ENCODE results near the gene MAEA.

MAEA gene

DNA sequence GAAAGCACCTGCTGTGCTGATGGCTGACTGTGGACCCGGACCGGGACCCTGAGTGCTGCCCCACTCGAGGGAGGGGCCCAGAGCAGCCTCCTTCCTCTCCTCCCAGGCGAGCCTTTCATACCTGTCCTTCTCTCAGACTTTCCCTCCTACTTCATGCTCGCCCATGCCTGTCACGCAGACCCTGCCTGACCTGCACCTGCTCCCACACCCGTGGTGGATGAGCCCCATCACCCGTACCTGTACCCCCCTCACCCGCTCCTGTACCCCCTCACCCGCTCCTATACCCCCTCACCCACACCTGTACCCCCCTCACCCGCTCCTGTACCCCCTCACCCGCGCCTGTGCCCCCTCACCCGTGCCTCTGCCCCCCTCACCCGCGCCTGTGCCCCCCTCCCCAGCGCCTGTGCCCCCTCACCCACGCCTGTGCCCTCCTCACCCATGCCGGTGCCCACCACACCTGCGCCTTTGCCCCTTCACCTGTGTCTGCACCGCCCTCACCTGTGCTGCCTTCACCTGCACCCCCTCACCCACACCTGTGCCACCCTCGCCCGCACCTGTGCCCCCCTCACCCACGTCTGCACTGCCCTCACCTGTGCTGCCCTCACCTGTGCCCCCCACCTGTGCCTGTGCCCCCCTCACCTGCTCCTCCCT lies 5.8 kb downstream of the MAEA start:
- peaks cover 48% of the 10 kb centered on the region for H3K4me1 ChIP-seq (ENCODE audit: control insufficient read depth, insufficient read depth, low read depth, low read length)
- H2AK5ac ChIP-seq (ENCODE audit: low read length, severe bottlenecking) = no peak overlapping the region
- H4K91ac ChIP-seq (ENCODE audit: low read length) = no peak overlapping the region
- no peak overlapping the region for H2BK15ac ChIP-seq (ENCODE audit: low read depth, poor library complexity, severe bottlenecking)
- H3K27ac ChIP-seq (ENCODE audit: low read length, poor library complexity, severe bottlenecking) = no peak overlapping the region
- no peak overlapping the region for H3K14ac ChIP-seq (ENCODE audit: low read length in 2 of 2)
- H3K79me1 ChIP-seq (replicated peaks; ENCODE audit: low read length, poor library complexity, severe bottlenecking) = peaks cover 3% of the 10 kb centered on the region
- no peak overlapping the region for H2AFZ ChIP-seq (ENCODE audit: low read depth, low read length)
- H3K18ac ChIP-seq (ENCODE audit: low read depth in 1 of 2, low read length in 2 of 2) = no peak overlapping the region
- no peak overlapping the region for H3K4ac ChIP-seq (ENCODE audit: low read depth in 1 of 2, low read length in 2 of 2)
- no peak for DNase-seq
- H3K9ac ChIP-seq (ENCODE audit: low read length) = peak overlapping the region; percentile 22
- no peak overlapping the region for H2BK5ac ChIP-seq (ENCODE audit: low read depth, low read length, poor library complexity, severe bottlenecking)
- WGBS = 92% methylated on average over 15 of the region's 24 CpGs
- H3K27me3 ChIP-seq (ENCODE audit: control insufficient read depth in 1 of 2, insufficient read depth in 1 of 2, low read length in 2 of 2) = no peaks in the 10 kb centered on the region
- no peak overlapping the region for H3K23ac ChIP-seq (ENCODE audit: low read length in 2 of 2)
- H3K4me2 ChIP-seq (ENCODE audit: low read length, poor library complexity, severe bottlenecking) = no peak overlapping the region
- peaks cover 37 to 62% of the 10 kb centered on the region in 2 experiments for H3K36me3 ChIP-seq (ENCODE audit: control insufficient read depth in 1 of 2, insufficient read depth in 2 of 2, low read depth in 1 of 2, low read length in 2 of 2)
- peak overlapping the region in 1 of 2 experiments; percentile 5 for H3K4me3 ChIP-seq (ENCODE audit: insufficient read depth in 1 of 2, low read depth in 1 of 2, low read length in 2 of 2)
- no peak overlapping the region for H4K8ac ChIP-seq (ENCODE audit: low read length)
- no peak overlapping the region for H2BK120ac ChIP-seq (ENCODE audit: low read depth, low read length)
- H3K9me3 ChIP-seq (ENCODE audit: control insufficient read depth, low read length) = no peaks in the 10 kb centered on the region
- no peak overlapping the region for H2BK12ac ChIP-seq (ENCODE audit: low read length in 2 of 2)

- Histone ChIP-seq H3K4me1 (ENCODE audit: control insufficient read depth, insufficient read depth, low read depth, low read length) (peaks cover 46% of the 10 kb centered on the region), H2BK12ac (ENCODE audit: low read length in 2 of 2) (peak overlapping the region in 1 of 2 experiments; percentile 15), H3K9me3 (ENCODE audit: control insufficient read depth, low read length) (no peaks in the 10 kb centered on the region), H3K79me1 (replicated peaks; ENCODE audit: low read length, poor library complexity, severe bottlenecking) (peaks cover 3% of the 10 kb centered on the region), H3K27me3 (ENCODE audit: control insufficient read depth in 1 of 2, insufficient read depth in 1 of 2, low read length in 2 of 2) (no peaks in the 10 kb centered on the region), H2BK15ac (ENCODE audit: low read depth, poor library complexity, severe bottlenecking) (no peak overlapping the region), H4K8ac (ENCODE audit: low read length) (no peak overlapping the region), H3K4me2 (ENCODE audit: low read length, poor library complexity, severe bottlenecking) (no peak overlapping the region), H3K9ac (ENCODE audit: low read length) (no peak overlapping the region), H3K27ac (ENCODE audit: low read length, poor library complexity, severe bottlenecking) (no peak overlapping the region), H2AK5ac (ENCODE audit: low read length, severe bottlenecking) (no peak overlapping the region), H2BK5ac (ENCODE audit: low read depth, low read length, poor library complexity, severe bottlenecking) (no peak overlapping the region), H3K4me3 (ENCODE audit: insufficient read depth in 1 of 2, low read depth in 1 of 2, low read length in 2 of 2) (no peak overlapping the region), H2AFZ (ENCODE audit: low read depth, low read length) (no peak overlapping the region), H3K36me3 (ENCODE audit: control insufficient read depth in 1 of 2, insufficient read depth in 2 of 2, low read depth in 1 of 2, low read length in 2 of 2) (peaks cover 43 to 69% of the 10 kb centered on the region in 2 experiments), H3K14ac (ENCODE audit: low read length in 2 of 2) (no peak overlapping the region), H3K23ac (ENCODE audit: low read length in 2 of 2) (no peak overlapping the region), H3K4ac (ENCODE audit: low read depth in 1 of 2, low read length in 2 of 2) (no peak overlapping the region), H3K18ac (ENCODE audit: low read depth in 1 of 2, low read length in 2 of 2) (no peak overlapping the region), H2BK120ac (ENCODE audit: low read depth, low read length) (no peak overlapping the region), H4K91ac (ENCODE audit: low read length) (peak overlapping the region; percentile 56)
- no peak for DNase-seq
- WGBS = 94% methylated on average over 18 of the region's 18 CpGs
These were observed 6.8 kb downstream of the MAEA start for GRCh38 chr4:1296324-1297022.

DNA sequence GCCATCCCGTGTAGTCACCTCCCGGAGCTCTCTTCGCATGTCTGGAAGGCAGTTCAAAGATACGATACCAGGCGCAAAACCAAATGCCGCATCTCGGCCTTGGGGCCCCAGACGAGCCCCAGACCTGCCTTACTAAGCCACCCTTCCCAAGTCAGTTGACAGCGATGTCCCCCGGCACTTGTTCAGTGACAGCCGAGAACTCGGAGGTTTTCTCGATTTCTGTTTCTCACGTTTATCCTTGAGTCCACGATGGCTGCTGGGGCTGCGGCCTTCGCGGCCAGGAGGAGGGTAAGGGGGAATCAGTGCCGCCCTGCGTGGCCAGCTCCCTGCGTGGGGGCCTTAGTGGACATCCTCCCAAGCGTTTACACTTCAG lies 7.3 kb downstream of the MAEA start:
- Histone ChIP-seq H3K27ac (ENCODE audit: low read length, poor library complexity, severe bottlenecking) (no peak overlapping the region), H2BK120ac (ENCODE audit: low read depth, low read length) (no peak overlapping the region), H3K4me1 (ENCODE audit: control insufficient read depth, insufficient read depth, low read depth, low read length) (peaks cover 45% of the 10 kb centered on the region), H3K4me2 (ENCODE audit: low read length, poor library complexity, severe bottlenecking) (no peak overlapping the region), H3K18ac (ENCODE audit: low read depth in 1 of 2, low read length in 2 of 2) (no peak overlapping the region), H3K23ac (ENCODE audit: low read length in 2 of 2) (no peak overlapping the region), H2BK12ac (ENCODE audit: low read length in 2 of 2) (no peak overlapping the region), H3K4ac (ENCODE audit: low read depth in 1 of 2, low read length in 2 of 2) (no peak overlapping the region), H2AFZ (ENCODE audit: low read depth, low read length) (no peak overlapping the region), H3K9ac (ENCODE audit: low read length) (no peak overlapping the region), H4K8ac (ENCODE audit: low read length) (no peak overlapping the region), H3K14ac (ENCODE audit: low read length in 2 of 2) (no peak overlapping the region), H3K79me1 (replicated peaks; ENCODE audit: low read length, poor library complexity, severe bottlenecking) (peaks cover 3% of the 10 kb centered on the region), H3K9me3 (ENCODE audit: control insufficient read depth, low read length) (no peaks in the 10 kb centered on the region), H2AK5ac (ENCODE audit: low read length, severe bottlenecking) (no peak overlapping the region), H4K91ac (ENCODE audit: low read length) (no peak overlapping the region), H3K36me3 (ENCODE audit: control insufficient read depth in 1 of 2, insufficient read depth in 2 of 2, low read depth in 1 of 2, low read length in 2 of 2) (peaks cover 47 to 68% of the 10 kb centered on the region in 2 experiments), H3K4me3 (ENCODE audit: insufficient read depth in 1 of 2, low read depth in 1 of 2, low read length in 2 of 2) (no peak overlapping the region), H2BK15ac (ENCODE audit: low read depth, poor library complexity, severe bottlenecking) (no peak overlapping the region), H3K27me3 (ENCODE audit: control insufficient read depth in 1 of 2, insufficient read depth in 1 of 2, low read length in 2 of 2) (no peaks in the 10 kb centered on the region), H2BK5ac (ENCODE audit: low read depth, low read length, poor library complexity, severe bottlenecking) (no peak overlapping the region)
- DNase-seq = no peak
- WGBS = 98% methylated on average over 21 of the region's 22 CpGs

DNA sequence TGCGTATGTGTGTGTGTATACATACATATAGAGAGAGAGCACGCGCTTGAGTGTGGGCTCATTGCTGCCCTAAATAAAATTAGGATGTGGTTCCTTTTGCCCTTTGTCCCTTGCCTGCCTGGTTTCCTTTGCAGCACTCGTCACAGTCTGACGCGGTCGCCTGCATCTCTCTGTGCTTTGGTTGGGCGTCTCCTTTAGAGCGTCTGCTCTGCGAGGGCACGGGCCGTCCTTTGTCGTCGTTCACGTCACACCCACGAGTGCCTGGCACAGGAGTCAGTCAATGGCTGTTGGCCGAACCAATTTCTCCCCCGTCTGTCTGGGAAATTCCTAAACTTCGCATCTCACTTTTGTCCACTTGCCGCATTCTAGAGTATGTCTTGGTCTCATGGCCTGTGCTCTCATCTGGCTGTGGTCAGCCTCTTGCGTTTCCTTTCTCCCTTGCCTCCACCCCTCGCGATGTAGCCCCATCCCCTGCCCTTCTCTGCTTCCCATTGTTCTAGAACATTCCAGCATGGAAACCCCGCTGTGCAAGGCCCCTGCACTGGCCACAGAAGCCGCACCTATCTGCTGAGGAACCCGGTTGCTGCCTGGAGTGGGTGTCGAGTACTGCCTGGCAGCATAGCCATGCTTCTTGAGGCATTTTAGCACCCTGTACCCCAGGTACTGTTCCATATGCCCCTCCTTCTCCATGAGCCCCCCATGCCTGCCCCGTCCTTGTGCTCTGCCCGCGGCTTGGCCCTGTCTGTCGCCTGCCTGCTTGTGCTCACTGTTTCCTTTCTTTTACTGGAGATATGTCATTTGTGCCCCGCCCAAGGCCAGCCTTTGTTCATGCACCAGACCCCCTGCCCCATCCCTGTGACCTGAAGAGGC lies 8.0 kb downstream of the MAEA start:
- Histone ChIP-seq H2BK120ac (ENCODE audit: low read depth, low read length) (no peak overlapping the region), H2AFZ (ENCODE audit: low read depth, low read length) (no peak overlapping the region), H3K18ac (ENCODE audit: low read depth in 1 of 2, low read length in 2 of 2) (no peak overlapping the region), H3K36me3 (ENCODE audit: control insufficient read depth in 1 of 2, insufficient read depth in 2 of 2, low read depth in 1 of 2, low read length in 2 of 2) (peaks cover 48 to 62% of the 10 kb centered on the region in 2 experiments), H4K8ac (ENCODE audit: low read length) (no peak overlapping the region), H3K9ac (ENCODE audit: low read length) (no peak overlapping the region), H3K27me3 (ENCODE audit: control insufficient read depth in 1 of 2, insufficient read depth in 1 of 2, low read length in 2 of 2) (no peaks in the 10 kb centered on the region), H3K79me1 (replicated peaks; ENCODE audit: low read length, poor library complexity, severe bottlenecking) (peaks cover 3% of the 10 kb centered on the region), H3K4me1 (ENCODE audit: control insufficient read depth, insufficient read depth, low read depth, low read length) (peaks cover 38% of the 10 kb centered on the region), H2AK5ac (ENCODE audit: low read length, severe bottlenecking) (no peak overlapping the region), H2BK12ac (ENCODE audit: low read length in 2 of 2) (no peak overlapping the region), H3K14ac (ENCODE audit: low read length in 2 of 2) (no peak overlapping the region), H2BK5ac (ENCODE audit: low read depth, low read length, poor library complexity, severe bottlenecking) (no peak overlapping the region), H3K23ac (ENCODE audit: low read length in 2 of 2) (peak overlapping the region in 1 of 2 experiments; percentile 34), H4K91ac (ENCODE audit: low read length) (no peak overlapping the region), H2BK15ac (ENCODE audit: low read depth, poor library complexity, severe bottlenecking) (no peak overlapping the region), H3K4me3 (ENCODE audit: insufficient read depth in 1 of 2, low read depth in 1 of 2, low read length in 2 of 2) (no peak overlapping the region), H3K27ac (ENCODE audit: low read length, poor library complexity, severe bottlenecking) (no peak overlapping the region), H3K4ac (ENCODE audit: low read depth in 1 of 2, low read length in 2 of 2) (no peak overlapping the region), H3K9me3 (ENCODE audit: control insufficient read depth, low read length) (no peaks in the 10 kb centered on the region), H3K4me2 (ENCODE audit: low read length, poor library complexity, severe bottlenecking) (no peak overlapping the region)
- DNase-seq = no peak
- WGBS = 96% methylated on average over 32 of the region's 32 CpGs

All from mesenchymal stem cell (in vitro differentiated cells and primary cell).